CD14-positive monocyte (primary cell): ENCODE results near the gene COMP. TPM values are rescaled to one million over a fixed set of nuclear protein-coding genes. Genes with fewer than 3 reads are reported as not detected.

ENCODE experiments used
- DNase-seq, 3 donors: peaks; one replicate each; pipeline ENCODE4 v3.0.0-alpha.2; 2011 to 2022
- H2AFZ ChIP-seq: 2 replicates; pipeline ENCODE4 v1.6.0; 2012; ENCODE audit warnings: mild to moderate bottlenecking, low read depth, low read length, inconsistent platforms; ENCODE audit not compliant: insufficient read depth, poor library complexity, severe bottlenecking
- H3K27ac ChIP-seq, 2 donors: 1 replicate in 1 of 2; 2 replicates in 1 of 2; pipeline ENCODE4 v1.5.1; 2012 to 2013; ENCODE audit warnings: low read length in 2 of 2, control low read depth in 1 of 2, inconsistent platforms in 1 of 2, low read depth in 1 of 2, mild to moderate bottlenecking in 1 of 2
- H3K27me3 ChIP-seq, 2 donors: one replicate each; pipeline versions ENCODE4 v1.6.0 to v1.6.1; 2011 to 2013; ENCODE audit warnings: low read length in 2 of 2; ENCODE audit not compliant: control insufficient read depth in 2 of 2, insufficient read depth in 2 of 2
- H3K36me3 ChIP-seq, 2 donors: replicated peaks in 1 of 2; 1 replicate in 1 of 2; 2 replicates in 1 of 2; pipeline versions ENCODE4 v1.5.1 to v1.6.1; 2012 to 2013; ENCODE audit warnings: low read length in 2 of 2, control low read depth in 1 of 2, inconsistent platforms in 1 of 2, mild to moderate bottlenecking in 1 of 2; ENCODE audit not compliant: insufficient read depth in 2 of 2, control insufficient read depth in 1 of 2
- H3K4me1 ChIP-seq, 2 donors: 1 replicate in 1 of 2; 2 replicates in 1 of 2; pipeline versions ENCODE4 v1.5.1 to v1.6.1; 2012 to 2013; ENCODE audit warnings: low read length in 2 of 2, control low read depth in 1 of 2, inconsistent platforms in 1 of 2, mild to moderate bottlenecking in 1 of 2, moderate library complexity in 1 of 2; ENCODE audit not compliant: insufficient read depth in 2 of 2, control insufficient read depth in 1 of 2
- H3K4me2 ChIP-seq: replicated peaks from 2 replicates; pipeline ENCODE3; 2012; ENCODE audit warnings: low read length, moderate library complexity, mild to moderate bottlenecking; ENCODE audit not compliant: poor library complexity, severe bottlenecking; ENCODE audit errors: extremely low read depth
- H3K4me3 ChIP-seq, 3 experiments: fragments of 200-600 bp in 1 of 3; sonication (generic) in 1 of 3; replicated peaks in 1 of 3; 1 replicate in 2 of 3; 2 replicates in 1 of 3; pipeline ENCODE4 v1.5.1; 2011 to 2013; ENCODE audit warnings: low read length in 3 of 3, mild to moderate bottlenecking in 3 of 3, control low read depth in 2 of 3, low read depth in 2 of 3, inconsistent platforms in 1 of 3, moderate library complexity in 1 of 3
- H3K79me2 ChIP-seq: 2 replicates; pipeline ENCODE4 v1.6.0; 2012; ENCODE audit warnings: mild to moderate bottlenecking, control low read depth, inconsistent platforms, low read length, moderate library complexity; ENCODE audit not compliant: insufficient read depth
- H3K9ac ChIP-seq: 2 replicates; pipeline ENCODE4 v1.6.0; 2017; ENCODE audit warnings: low read length, mild to moderate bottlenecking; ENCODE audit not compliant: insufficient read depth, poor library complexity, severe bottlenecking
- H3K9me3 ChIP-seq, 2 donors: replicated peaks in 1 of 2; 1 replicate in 1 of 2; 2 replicates in 1 of 2; pipeline versions ENCODE4 v1.5.1 to v1.6.1; 2012 to 2013; ENCODE audit warnings: low read length in 2 of 2, control low read depth in 1 of 2; ENCODE audit not compliant: control insufficient read depth in 1 of 2, insufficient read depth in 1 of 2
- H4K20me1 ChIP-seq: 2 replicates; pipeline ENCODE4 v1.6.0; 2012; ENCODE audit warnings: mild to moderate bottlenecking, low read length, control low read depth, moderate library complexity; ENCODE audit not compliant: insufficient read depth
- H3K27ac Mint-ChIP-seq, 7 donors: one replicate each; pipeline ENCODE4 v1.8.0; 2020; ENCODE audit warnings: mild to moderate bottlenecking in 7 of 7, mixed read lengths in 7 of 7, moderate library complexity in 6 of 7, inconsistent platforms in 2 of 7
- H3K27me3 Mint-ChIP-seq, 3 donors: one replicate each; pipeline ENCODE4 v1.8.0; 2021 to 2022; ENCODE audit warnings: low read depth in 3 of 3, mild to moderate bottlenecking in 3 of 3, mixed read lengths in 3 of 3, moderate library complexity in 3 of 3, inconsistent platforms in 1 of 3
- H3K36me3 Mint-ChIP-seq, 2 donors: one replicate each; pipeline ENCODE4 v1.8.0; 2020; ENCODE audit warnings: mixed read lengths in 2 of 2, inconsistent platforms in 1 of 2, mild to moderate bottlenecking in 1 of 2
- H3K4me1 Mint-ChIP-seq: one replicate; pipeline ENCODE4 v1.8.0; 2020; ENCODE audit warnings: mild to moderate bottlenecking, mixed read lengths
- H3K4me3 Mint-ChIP-seq, 2 donors: one replicate each; pipeline ENCODE4 v1.8.0; 2020; ENCODE audit warnings: mild to moderate bottlenecking in 2 of 2, mixed read lengths in 2 of 2, moderate library complexity in 1 of 2
- H3K9me3 Mint-ChIP-seq, 7 donors: one replicate each; pipeline ENCODE4 v1.8.0; 2020 to 2022; ENCODE audit warnings: mixed read lengths in 7 of 7, mild to moderate bottlenecking in 6 of 7, moderate library complexity in 6 of 7, inconsistent platforms in 2 of 7
- CTCF ChIP-seq: fragments of 200-600 bp; IDR thresholded peaks from one replicate; pipeline ENCODE4 v1.8.0; 2022; ENCODE audit warnings: antibody characterized with exemption, mild to moderate bottlenecking
- WGBS: methylation state at CpG from one replicate; pipeline ENCODE4 v1.1.5; 2013; ENCODE audit warnings: missing lambda C conversion rate; ENCODE audit not compliant: insufficient coverage; 5-methylcytosine and 5-hydroxymethylcytosine counted together
- intact Hi-C, 2 donors: fragments of 100-400 bp; cut with micrococcal nuclease; formaldehyde crosslinking; loops; one replicate each; pipeline versions ENCODE4 v1.15.0 to v1.15.1; 2023
- polyA plus RNA-seq, 3 donors: library from polyadenylated mRNA; depleted of rRNA in 1 of 3; unstranded in 2 of 3; stranded (reverse) in 1 of 3; fragments of 300-500 nt in 2 of 3; fragments of >200 nt in 1 of 3; fragmentation: Illumina TruSeq in 2 of 3; gene quantifications; 1 replicate in 2 of 3; 2 replicates in 1 of 3; pipeline ENCODE4 v1.2.3, GENCODE V29; 2012 to 2021

COMP gene
- polyA plus RNA-seq, 3 donors: not detected

- no peak for DNase-seq
- H3K27ac Mint-ChIP-seq: no peak overlapping the region
- H3K4me2 ChIP-seq: no peak overlapping the region
- no peak overlapping the region for H3K27ac ChIP-seq
- H3K4me3 ChIP-seq: no peak overlapping the region
- H3K79me2 ChIP-seq: no peaks in the 10 kb centered on the region
- intact Hi-C loops: no loop called here
- H3K27me3 Mint-ChIP-seq: peaks cover 19 to 40% (median 29%) of the 10 kb centered on the region in 3 donors
- peaks cover 5% of the 10 kb centered on the region for H4K20me1 ChIP-seq
- no peaks in the 10 kb centered on the region for H3K9me3 ChIP-seq
- peaks cover 0 to 13% (median 2%) of the 10 kb centered on the region in 7 donors for H3K9me3 Mint-ChIP-seq
- no peak overlapping the region for H3K4me3 Mint-ChIP-seq
- H3K9ac ChIP-seq: no peak overlapping the region
- H3K36me3 Mint-ChIP-seq: peaks cover 0 to 7% of the 10 kb centered on the region in 2 donors
- no peak for TF ChIP-seq CTCF
- peaks cover 0 to 13% of the 10 kb centered on the region in 2 donors for H3K27me3 ChIP-seq
- 96% methylated on average over 4 of the region's 10 CpGs for WGBS
- H3K4me1 Mint-ChIP-seq: peaks cover 12% of the 10 kb centered on the region
- no peak overlapping the region for H2AFZ ChIP-seq
- peaks cover 12 to 20% of the 10 kb centered on the region in 2 donors for H3K4me1 ChIP-seq
- H3K36me3 ChIP-seq: no peaks in the 10 kb centered on the region
Observed at GRCh38 chr19:18780631-18781030, 10.5 kb downstream of the COMP start.

GRCh38 chr19:18780081-18780480 lies 11.0 kb downstream of the COMP start:
- H3K27me3 ChIP-seq: peaks cover 0 to 9% of the 10 kb centered on the region in 2 donors
- Mint-ChIP-seq H3K4me1 (peaks cover 8% of the 10 kb centered on the region), H3K9me3 (peaks cover 0 to 8% (median 2%) of the 10 kb centered on the region in 7 donors), H3K27ac (no peak overlapping the region), H3K36me3 (peaks cover 0 to 7% of the 10 kb centered on the region in 2 donors), H3K4me3 (no peak overlapping the region), H3K27me3 (peaks cover 16 to 36% (median 24%) of the 10 kb centered on the region in 3 donors)
- no peaks in the 10 kb centered on the region for H3K9me3 ChIP-seq
- H3K4me2 ChIP-seq: no peak overlapping the region
- no peak for TF ChIP-seq CTCF
- no peaks in the 10 kb centered on the region for H3K79me2 ChIP-seq
- no peak overlapping the region for H3K4me3 ChIP-seq
- intact Hi-C loops: no loop called here
- peaks cover 5% of the 10 kb centered on the region for H4K20me1 ChIP-seq
- no peak overlapping the region for H3K9ac ChIP-seq
- H3K27ac ChIP-seq: no peak overlapping the region
- H3K36me3 ChIP-seq: no peaks in the 10 kb centered on the region
- no peak overlapping the region for H2AFZ ChIP-seq
- H3K4me1 ChIP-seq: peaks cover 8 to 14% of the 10 kb centered on the region in 2 donors
- WGBS: 86% methylated on average over 15 of the region's 17 CpGs
- DNase-seq: no peak
